HG03108 (cell line): ENCODE data around the gene CRYAB.
A peak's percentile ranks its signal among the peaks of the same experiment; 100 is the strongest.

Source experiments
- ATAC-seq: cut with Tn5 transposase; IDR thresholded peaks from one replicate; pipeline ENCODE4 v1.9.1; 2021; ENCODE audit warnings: moderate library complexity; ENCODE audit not compliant: unreplicated experiment

CRYAB gene

GRCh38 chr11:111911563-111912401 is at the start of gene CRYAB:
CRYAB (minus strand) TSS chr11:111911770; CDS start chr11:111911724, 46 bp downstream.
- no peak for ATAC-seq

- no peak for ATAC-seq
Observed at GRCh38 chr11:111960916-111961315, 49.3 kb upstream of the CRYAB start.

- ATAC-seq: no peak
Observed at GRCh38 chr11:111957663-111958444, 46.3 kb upstream of the CRYAB start.

GRCh38 chr11:111954154-111954553 is 42.6 kb upstream of the CRYAB start:
- no peak for ATAC-seq

GRCh38 chr11:111951565-111951964 is 40.0 kb upstream of the CRYAB start:
- ATAC-seq: no peak

- no peak for ATAC-seq
Observed at GRCh38 chr11:111949519-111950426, 38.2 kb upstream of the CRYAB start.

- ATAC-seq: no peak
Observed at GRCh38 chr11:111947143-111947542, 35.6 kb upstream of the CRYAB start.

- no peak for ATAC-seq
Observed at GRCh38 chr11:111946499-111946898, 34.9 kb upstream of the CRYAB start.

- ATAC-seq: no peak
Observed at GRCh38 chr11:111945198-111945597, 33.6 kb upstream of the CRYAB start.

- ATAC-seq: no peak
Observed at GRCh38 chr11:111944651-111945051, 33.1 kb upstream of the CRYAB start.

GRCh38 chr11:111944139-111944538 is 32.6 kb upstream of the CRYAB start:
- ATAC-seq: no peak

GRCh38 chr11:111942829-111943228 is 31.3 kb upstream of the CRYAB start:
- ATAC-seq: no peak

GRCh38 chr11:111941963-111942362 is 30.4 kb upstream of the CRYAB start:
- ATAC-seq: no peak

GRCh38 chr11:111939836-111940604 is 28.4 kb upstream of the CRYAB start:
- no peak for ATAC-seq

- peak; percentile 73 for ATAC-seq
Observed at GRCh38 chr11:111938687-111939160, 27.2 kb upstream of the CRYAB start.

GRCh38 chr11:111937844-111938243 is 26.3 kb upstream of the CRYAB start:
- ATAC-seq: no peak

GRCh38 chr11:111937461-111937769 is 25.8 kb upstream of the CRYAB start:
- ATAC-seq: no peak

GRCh38 chr11:111936040-111936540 is 24.5 kb upstream of the CRYAB start:
- ATAC-seq: no peak

- ATAC-seq: no peak
Observed at GRCh38 chr11:111935317-111936039, 23.9 kb upstream of the CRYAB start.
